T-helper 9 cell (primary cell): Measurements from ENCODE around the gene ATP6V0C.
A peak's percentile ranks its signal among the peaks of the same experiment; 100 is the strongest.

Source experiments
- DNase-seq: peaks from one replicate; pipeline ENCODE4 v3.0.0-alpha.2; 2020

The ATP6V0C gene

GRCh38 chr16:2493605-2494004, 20.1 kb upstream of the ATP6V0C start:
- DNase-seq: no peak

GRCh38 chr16:2494616-2495015, 19.1 kb upstream of the ATP6V0C start:
- DNase-seq: no peak

- DNase-seq: no peak
These were observed 18.7 kb upstream of the ATP6V0C start for GRCh38 chr16:2495041-2495440.

GRCh38 chr16:2496223-2497115, 17.3 kb upstream of the ATP6V0C start:
- no peak for DNase-seq

GRCh38 chr16:2497116-2497630, 16.6 kb upstream of the ATP6V0C start:
- DNase-seq: no peak

- DNase-seq: no peak
These were observed 15.9 kb upstream of the ATP6V0C start for GRCh38 chr16:2497695-2498484.

GRCh38 chr16:2498531-2499253, 15.1 kb upstream of the ATP6V0C start:
- no peak for DNase-seq

- DNase-seq: no peak
These were observed 14.3 kb upstream of the ATP6V0C start for GRCh38 chr16:2499454-2499853.

- no peak for DNase-seq
These were observed 13.8 kb upstream of the ATP6V0C start for GRCh38 chr16:2499890-2500429.

GRCh38 chr16:2500430-2500917, 13.3 kb upstream of the ATP6V0C start:
- DNase-seq: no peak

GRCh38 chr16:2500918-2501750, 12.6 kb upstream of the ATP6V0C start:
- DNase-seq: peak; percentile 76

GRCh38 chr16:2501946-2502895, 11.5 kb upstream of the ATP6V0C start:
- no peak for DNase-seq

GRCh38 chr16:2505695-2506094, 8.1 kb upstream of the ATP6V0C start:
- DNase-seq: no peak

- no peak for DNase-seq
These were observed 6.6 kb upstream of the ATP6V0C start for GRCh38 chr16:2507052-2507659.

- DNase-seq: no peak
These were observed 6.1 kb upstream of the ATP6V0C start for GRCh38 chr16:2507665-2508064.

GRCh38 chr16:2508722-2509400, 4.9 kb upstream of the ATP6V0C start:
- no peak for DNase-seq

- DNase-seq: no peak
These were observed 2.5 kb upstream of the ATP6V0C start for GRCh38 chr16:2511128-2511800.

- DNase-seq: no peak
These were observed 1.6 kb upstream of the ATP6V0C start for GRCh38 chr16:2511996-2512734.
